NB4 (cell line): ENCODE data around the gene ORM1.

Experiments
- POLR2A ChIP-seq: IDR thresholded peaks from 2 replicates; pipeline ENCODE4 v1.6.1; 2011; ENCODE audit warnings: mild to moderate bottlenecking; ENCODE audit not compliant: insufficient read length; ENCODE audit errors: extremely low read depth
- TF ChIP-seq, protein P1 (sequence below): IDR thresholded peaks from one replicate; pipeline ENCODE4 v1.5.1; 2012; ENCODE audit warnings: low read depth, low read length

- TF ChIP-seq, protein P1, sequence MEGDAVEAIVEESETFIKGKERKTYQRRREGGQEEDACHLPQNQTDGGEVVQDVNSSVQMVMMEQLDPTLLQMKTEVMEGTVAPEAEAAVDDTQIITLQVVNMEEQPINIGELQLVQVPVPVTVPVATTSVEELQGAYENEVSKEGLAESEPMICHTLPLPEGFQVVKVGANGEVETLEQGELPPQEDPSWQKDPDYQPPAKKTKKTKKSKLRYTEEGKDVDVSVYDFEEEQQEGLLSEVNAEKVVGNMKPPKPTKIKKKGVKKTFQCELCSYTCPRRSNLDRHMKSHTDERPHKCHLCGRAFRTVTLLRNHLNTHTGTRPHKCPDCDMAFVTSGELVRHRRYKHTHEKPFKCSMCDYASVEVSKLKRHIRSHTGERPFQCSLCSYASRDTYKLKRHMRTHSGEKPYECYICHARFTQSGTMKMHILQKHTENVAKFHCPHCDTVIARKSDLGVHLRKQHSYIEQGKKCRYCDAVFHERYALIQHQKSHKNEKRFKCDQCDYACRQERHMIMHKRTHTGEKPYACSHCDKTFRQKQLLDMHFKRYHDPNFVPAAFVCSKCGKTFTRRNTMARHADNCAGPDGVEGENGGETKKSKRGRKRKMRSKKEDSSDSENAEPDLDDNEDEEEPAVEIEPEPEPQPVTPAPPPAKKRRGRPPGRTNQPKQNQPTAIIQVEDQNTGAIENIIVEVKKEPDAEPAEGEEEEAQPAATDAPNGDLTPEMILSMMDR: no peak
- TF ChIP-seq POLR2A: no peak
Measured at GRCh38 chr9:114319147-114319546, 3.8 kb upstream of the ORM1 start.
